K562 (cell line): ENCODE measurements around the gene CHST2. TPM values are rescaled to one million over a fixed set of nuclear protein-coding genes. Genes with fewer than 3 reads are reported as not detected.

Source experiments
- EHMT2 ChIP-seq: fragments of 450-650 bp; IDR thresholded peaks from 2 replicates; pipeline ENCODE4 v1.6.1; 2018; ENCODE audit warnings: antibody characterized with exemption
- ELF2 ChIP-seq: fragments of 250-450 bp; sonication (Bioruptor Pico); IDR thresholded peaks from 2 replicates; pipeline ENCODE4 v1.5.0; 2021; ENCODE audit warnings: mild to moderate bottlenecking
- GTF2F1 ChIP-seq: IDR thresholded peaks from 2 replicates; pipeline ENCODE4 v1.6.1; 2011; ENCODE audit warnings: low read depth, low read length, improper control_type of control experiment
- HMG20B ChIP-seq: fragments of 250-450 bp; sonication (Bioruptor Pico); IDR thresholded peaks from 2 replicates; pipeline ENCODE4 v1.5.0; 2021; ENCODE audit warnings: mild to moderate bottlenecking
- HNRNPUL1 ChIP-seq: fragments of 200-400 bp; formaldehyde crosslinking; IDR thresholded peaks from 2 replicates; pipeline ENCODE4 v1.6.1; 2017; ENCODE audit warnings: low read length
- NRF1 ChIP-seq, 2 experiments: fragments of 450-650 bp; IDR thresholded peaks in 1 of 2; conservative IDR thresholded peaks in 1 of 2; 2 replicates each; pipeline ENCODE4 v1.6.1; 2014; ENCODE audit warnings: mild to moderate bottlenecking in 2 of 2
- PTBP1 ChIP-seq: fragments of 200-400 bp; formaldehyde crosslinking; IDR thresholded peaks from 2 replicates; pipeline ENCODE4 v1.6.1; 2017; ENCODE audit warnings: low read depth, low read length
- TCFL5 ChIP-seq: fragments of 250-450 bp; sonication (Bioruptor Pico); conservative IDR thresholded peaks from 2 replicates; pipeline ENCODE4 v1.6.1; 2021; ENCODE audit warnings: mild to moderate bottlenecking, moderate library complexity, matching md5 sums
- U2AF2 ChIP-seq: fragments of 200-400 bp; formaldehyde crosslinking; optimal IDR thresholded peaks from 2 replicates; pipeline ENCODE3; 2017; ENCODE audit warnings: low read depth, mild to moderate bottlenecking, low read length
- XRCC4 ChIP-seq: IDR thresholded peaks from one replicate; pipeline ENCODE4 v1.6.1; 2011; ENCODE audit not compliant: insufficient read depth, insufficient read length; ENCODE audit errors: extremely low read depth
- ZBTB43 ChIP-seq: sonication (generic); formaldehyde crosslinking; IDR thresholded peaks from 2 replicates; pipeline ENCODE4 v1.8.0; 2023; ENCODE audit warnings: mild to moderate bottlenecking, missing genetic modification reagents
- ZEB2 ChIP-seq: fragments of 450-650 bp; IDR thresholded peaks from 2 replicates; pipeline ENCODE4 v1.6.1; 2016
- ZNF133 ChIP-seq: fragments of 250-450 bp; sonication (Bioruptor Pico); IDR thresholded peaks from 2 replicates; pipeline ENCODE4 v1.4.0; 2020; ENCODE audit warnings: mild to moderate bottlenecking
- ZNF224 ChIP-seq: sonication (generic); formaldehyde crosslinking; IDR thresholded peaks from 2 replicates; pipeline ENCODE4 v1.8.0; 2022; ENCODE audit warnings: mild to moderate bottlenecking, missing genetic modification reagents
- ZNF384 ChIP-seq: IDR thresholded peaks from 2 replicates; pipeline ENCODE4 v1.6.1; 2012; ENCODE audit warnings: low read depth, low read length, improper control_type of control experiment
- ZNF398 ChIP-seq: fragments of 250-450 bp; sonication (Bioruptor Pico); IDR thresholded peaks from 2 replicates; pipeline ENCODE4 v1.8.0; 2021; ENCODE audit warnings: moderate library complexity, mild to moderate bottlenecking, inconsistent platforms
- ZNF764 ChIP-seq: fragments of 250-450 bp; sonication (Bioruptor Pico); IDR thresholded peaks from 2 replicates; pipeline ENCODE4 v1.4.0; 2020; ENCODE audit warnings: low read depth, mild to moderate bottlenecking, moderate library complexity
- ZNF780A ChIP-seq: fragments of 250-450 bp; sonication (Bioruptor Pico); IDR thresholded peaks from 2 replicates; pipeline ENCODE4 v1.5.0; 2021; ENCODE audit warnings: mild to moderate bottlenecking
- polyA plus RNA-seq, 8 experiments: library from polyadenylated mRNA; depleted of rRNA in 4 of 8; stranded (reverse) in 5 of 8; unstranded in 3 of 8; fragments of >200 nt; fragmentation: Nextera tagmentation in 2 of 8; fragmentation: Illumina TruSeq in 1 of 8; extraction: Ambion mirVana in 2 of 8; extraction: Trizol in 1 of 8; gene quantifications; 2 replicates each; pipeline versions ENCODE4 v1.2.1 to v1.2.3, GENCODE V29; 2011 to 2014; ENCODE audit warnings: inconsistent platforms in 1 of 8, missing spikeins in 1 of 8
- total RNA-seq, 7 experiments: library from RNA; depleted of rRNA in 6 of 7; stranded (reverse); fragments of >200 nt in 6 of 7; fragmentation: Illumina TruSeq in 2 of 7; extraction: Trizol in 2 of 7; gene quantifications; 2 replicates each; pipeline versions ENCODE4 v1.2.1 to v1.2.3, GENCODE V29; 2011 to 2021; ENCODE audit warnings: low replicate concordance in 1 of 7
- TF ChIP-seq, protein P1 (sequence below): sonication (generic); formaldehyde crosslinking; IDR thresholded peaks from 2 replicates; pipeline ENCODE4 v1.8.0; 2022; ENCODE audit warnings: mild to moderate bottlenecking, missing genetic modification reagents
- TF ChIP-seq, protein P2 (sequence below): fragments of 450-650 bp; formaldehyde crosslinking; IDR thresholded peaks from 2 replicates; pipeline ENCODE4 v1.4.0; 2022; ENCODE audit warnings: missing genetic modification characterization
- TF ChIP-seq, protein P3 (sequence below): fragments of 250-450 bp; sonication (Bioruptor Pico); IDR thresholded peaks from 2 replicates; pipeline ENCODE4 v1.5.0; 2022; ENCODE audit warnings: mild to moderate bottlenecking

CHST2 gene
- total and polyA plus RNA-seq, 9 of the 15 experiments (the other 6 are each of a cell fraction or from before 2014, with no cell fraction given): 3.4 to 60.3 (median 13.9) TPM

- TF ChIP-seq HMG20B (CRISPR knock-in tag) (no peak), ZBTB43 (CRISPR knock-in tag) (no peak), ZEB2 (no peak), ELF2 (no peak), TCFL5 (CRISPR knock-in tag) (no peak; the same call in 1 of the 2 replicates), XRCC4 (no peak), ZNF764 (CRISPR knock-in tag) (no peak), GTF2F1 (no peak), EHMT2 (no peak), NRF1 (conservative IDR thresholded peaks at IDR 0.05 in 1 of 2, IDR thresholded peaks at IDR 0.05 in 1 of 2) (peak in 1 of 2 experiments; percentile 6; a peak in 2 of 4 replicates), HNRNPUL1 (no peak), U2AF2 (no peak), ZNF780A (CRISPR knock-in tag) (no peak), ZNF384 (no peak), ZNF224 (no peak), ZNF133 (CRISPR knock-in tag) (no peak), PTBP1 (peak; percentile 84; the same call in 1 of the 2 replicates), ZNF398 (CRISPR knock-in tag) (no peak)
- TF ChIP-seq, protein P1, sequence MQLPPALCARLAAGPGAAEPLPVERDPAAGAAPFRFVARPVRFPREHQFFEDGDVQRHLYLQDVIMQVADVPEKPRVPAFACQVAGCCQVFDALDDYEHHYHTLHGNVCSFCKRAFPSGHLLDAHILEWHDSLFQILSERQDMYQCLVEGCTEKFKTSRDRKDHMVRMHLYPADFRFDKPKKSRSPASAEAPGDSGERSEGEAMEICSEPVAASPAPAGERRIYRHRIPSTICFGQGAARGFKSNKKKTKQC (CRISPR knock-in tag): no peak
- TF ChIP-seq, protein P2, sequence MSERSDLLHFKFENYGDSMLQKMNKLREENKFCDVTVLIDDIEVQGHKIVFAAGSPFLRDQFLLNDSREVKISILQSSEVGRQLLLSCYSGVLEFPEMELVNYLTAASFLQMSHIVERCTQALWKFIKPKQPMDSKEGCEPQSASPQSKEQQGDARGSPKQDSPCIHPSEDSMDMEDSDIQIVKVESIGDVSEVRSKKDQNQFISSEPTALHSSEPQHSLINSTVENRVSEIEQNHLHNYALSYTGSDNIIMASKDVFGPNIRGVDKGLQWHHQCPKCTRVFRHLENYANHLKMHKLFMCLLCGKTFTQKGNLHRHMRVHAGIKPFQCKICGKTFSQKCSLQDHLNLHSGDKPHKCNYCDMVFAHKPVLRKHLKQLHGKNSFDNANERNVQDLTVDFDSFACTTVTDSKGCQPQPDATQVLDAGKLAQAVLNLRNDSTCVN (CRISPR knock-in tag): no peak
- TF ChIP-seq, protein P3, sequence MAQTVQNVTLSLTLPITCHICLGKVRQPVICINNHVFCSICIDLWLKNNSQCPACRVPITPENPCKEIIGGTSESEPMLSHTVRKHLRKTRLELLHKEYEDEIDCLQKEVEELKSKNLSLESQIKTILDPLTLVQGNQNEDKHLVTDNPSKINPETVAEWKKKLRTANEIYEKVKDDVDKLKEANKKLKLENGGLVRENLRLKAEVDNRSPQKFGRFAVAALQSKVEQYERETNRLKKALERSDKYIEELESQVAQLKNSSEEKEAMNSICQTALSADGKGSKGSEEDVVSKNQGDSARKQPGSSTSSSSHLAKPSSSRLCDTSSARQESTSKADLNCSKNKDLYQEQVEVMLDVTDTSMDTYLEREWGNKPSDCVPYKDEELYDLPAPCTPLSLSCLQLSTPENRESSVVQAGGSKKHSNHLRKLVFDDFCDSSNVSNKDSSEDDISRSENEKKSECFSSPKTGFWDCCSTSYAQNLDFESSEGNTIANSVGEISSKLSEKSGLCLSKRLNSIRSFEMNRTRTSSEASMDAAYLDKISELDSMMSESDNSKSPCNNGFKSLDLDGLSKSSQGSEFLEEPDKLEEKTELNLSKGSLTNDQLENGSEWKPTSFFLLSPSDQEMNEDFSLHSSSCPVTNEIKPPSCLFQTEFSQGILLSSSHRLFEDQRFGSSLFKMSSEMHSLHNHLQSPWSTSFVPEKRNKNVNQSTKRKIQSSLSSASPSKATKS (CRISPR knock-in tag): no peak
Measured at GRCh38 chr3:143084856-143085731, 34.5 kb upstream of the CHST2 start (continued).
